CD14-positive monocyte (primary cell): Measurements from ENCODE around the gene ASTN1. TPM values are rescaled to one million over a fixed set of nuclear protein-coding genes. Genes with fewer than 3 reads are reported as not detected.

ENCODE experiments used
- DNase-seq, 3 donors: peaks; one replicate each; pipeline ENCODE4 v3.0.0-alpha.2; 2011 to 2022
- H2AFZ ChIP-seq: 2 replicates; pipeline ENCODE4 v1.6.0; 2012; ENCODE audit warnings: mild to moderate bottlenecking, low read depth, low read length, inconsistent platforms; ENCODE audit not compliant: insufficient read depth, poor library complexity, severe bottlenecking
- H3K27ac ChIP-seq, 2 donors: 1 replicate in 1 of 2; 2 replicates in 1 of 2; pipeline ENCODE4 v1.5.1; 2012 to 2013; ENCODE audit warnings: low read length in 2 of 2, control low read depth in 1 of 2, inconsistent platforms in 1 of 2, low read depth in 1 of 2, mild to moderate bottlenecking in 1 of 2
- H3K27me3 ChIP-seq, 2 donors: one replicate each; pipeline versions ENCODE4 v1.6.0 to v1.6.1; 2011 to 2013; ENCODE audit warnings: low read length in 2 of 2; ENCODE audit not compliant: control insufficient read depth in 2 of 2, insufficient read depth in 2 of 2
- H3K36me3 ChIP-seq, 2 donors: replicated peaks in 1 of 2; 1 replicate in 1 of 2; 2 replicates in 1 of 2; pipeline versions ENCODE4 v1.5.1 to v1.6.1; 2012 to 2013; ENCODE audit warnings: low read length in 2 of 2, control low read depth in 1 of 2, inconsistent platforms in 1 of 2, mild to moderate bottlenecking in 1 of 2; ENCODE audit not compliant: insufficient read depth in 2 of 2, control insufficient read depth in 1 of 2
- H3K4me1 ChIP-seq, 2 donors: 1 replicate in 1 of 2; 2 replicates in 1 of 2; pipeline versions ENCODE4 v1.5.1 to v1.6.1; 2012 to 2013; ENCODE audit warnings: low read length in 2 of 2, control low read depth in 1 of 2, inconsistent platforms in 1 of 2, mild to moderate bottlenecking in 1 of 2, moderate library complexity in 1 of 2; ENCODE audit not compliant: insufficient read depth in 2 of 2, control insufficient read depth in 1 of 2
- H3K4me2 ChIP-seq: replicated peaks from 2 replicates; pipeline ENCODE3; 2012; ENCODE audit warnings: low read length, moderate library complexity, mild to moderate bottlenecking; ENCODE audit not compliant: poor library complexity, severe bottlenecking; ENCODE audit errors: extremely low read depth
- H3K4me3 ChIP-seq, 3 experiments: fragments of 200-600 bp in 1 of 3; sonication (generic) in 1 of 3; replicated peaks in 1 of 3; 1 replicate in 2 of 3; 2 replicates in 1 of 3; pipeline ENCODE4 v1.5.1; 2011 to 2013; ENCODE audit warnings: low read length in 3 of 3, mild to moderate bottlenecking in 3 of 3, control low read depth in 2 of 3, low read depth in 2 of 3, inconsistent platforms in 1 of 3, moderate library complexity in 1 of 3
- H3K79me2 ChIP-seq: 2 replicates; pipeline ENCODE4 v1.6.0; 2012; ENCODE audit warnings: mild to moderate bottlenecking, control low read depth, inconsistent platforms, low read length, moderate library complexity; ENCODE audit not compliant: insufficient read depth
- H3K9ac ChIP-seq: 2 replicates; pipeline ENCODE4 v1.6.0; 2017; ENCODE audit warnings: low read length, mild to moderate bottlenecking; ENCODE audit not compliant: insufficient read depth, poor library complexity, severe bottlenecking
- H3K9me3 ChIP-seq, 2 donors: replicated peaks in 1 of 2; 1 replicate in 1 of 2; 2 replicates in 1 of 2; pipeline versions ENCODE4 v1.5.1 to v1.6.1; 2012 to 2013; ENCODE audit warnings: low read length in 2 of 2, control low read depth in 1 of 2; ENCODE audit not compliant: control insufficient read depth in 1 of 2, insufficient read depth in 1 of 2
- H4K20me1 ChIP-seq: 2 replicates; pipeline ENCODE4 v1.6.0; 2012; ENCODE audit warnings: mild to moderate bottlenecking, low read length, control low read depth, moderate library complexity; ENCODE audit not compliant: insufficient read depth
- H3K27ac Mint-ChIP-seq, 7 donors: one replicate each; pipeline ENCODE4 v1.8.0; 2020; ENCODE audit warnings: mild to moderate bottlenecking in 7 of 7, mixed read lengths in 7 of 7, moderate library complexity in 6 of 7, inconsistent platforms in 2 of 7
- H3K27me3 Mint-ChIP-seq, 3 donors: one replicate each; pipeline ENCODE4 v1.8.0; 2021 to 2022; ENCODE audit warnings: low read depth in 3 of 3, mild to moderate bottlenecking in 3 of 3, mixed read lengths in 3 of 3, moderate library complexity in 3 of 3, inconsistent platforms in 1 of 3
- H3K36me3 Mint-ChIP-seq, 2 donors: one replicate each; pipeline ENCODE4 v1.8.0; 2020; ENCODE audit warnings: mixed read lengths in 2 of 2, inconsistent platforms in 1 of 2, mild to moderate bottlenecking in 1 of 2
- H3K4me1 Mint-ChIP-seq: one replicate; pipeline ENCODE4 v1.8.0; 2020; ENCODE audit warnings: mild to moderate bottlenecking, mixed read lengths
- H3K4me3 Mint-ChIP-seq, 2 donors: one replicate each; pipeline ENCODE4 v1.8.0; 2020; ENCODE audit warnings: mild to moderate bottlenecking in 2 of 2, mixed read lengths in 2 of 2, moderate library complexity in 1 of 2
- H3K9me3 Mint-ChIP-seq, 7 donors: one replicate each; pipeline ENCODE4 v1.8.0; 2020 to 2022; ENCODE audit warnings: mixed read lengths in 7 of 7, mild to moderate bottlenecking in 6 of 7, moderate library complexity in 6 of 7, inconsistent platforms in 2 of 7
- CTCF ChIP-seq: fragments of 200-600 bp; IDR thresholded peaks from one replicate; pipeline ENCODE4 v1.8.0; 2022; ENCODE audit warnings: antibody characterized with exemption, mild to moderate bottlenecking
- WGBS: methylation state at CpG from one replicate; pipeline ENCODE4 v1.1.5; 2013; ENCODE audit warnings: missing lambda C conversion rate; ENCODE audit not compliant: insufficient coverage; 5-methylcytosine and 5-hydroxymethylcytosine counted together
- intact Hi-C, 2 donors: fragments of 100-400 bp; cut with micrococcal nuclease; formaldehyde crosslinking; loops; one replicate each; pipeline versions ENCODE4 v1.15.0 to v1.15.1; 2023
- polyA plus RNA-seq, 3 donors: library from polyadenylated mRNA; depleted of rRNA in 1 of 3; unstranded in 2 of 3; stranded (reverse) in 1 of 3; fragments of 300-500 nt in 2 of 3; fragments of >200 nt in 1 of 3; fragmentation: Illumina TruSeq in 2 of 3; gene quantifications; 1 replicate in 2 of 3; 2 replicates in 1 of 3; pipeline ENCODE4 v1.2.3, GENCODE V29; 2012 to 2021

The ASTN1 gene
- polyA plus RNA-seq, 3 donors: not detected

- no peak overlapping the region for H2AFZ ChIP-seq
- no peak for DNase-seq
- H3K36me3 Mint-ChIP-seq: no peaks in the 10 kb centered on the region
- H3K9me3 Mint-ChIP-seq: peaks cover 0 to 2% (median 0%) of the 10 kb centered on the region in 7 donors
- no peaks in the 10 kb centered on the region for H3K79me2 ChIP-seq
- H3K27ac ChIP-seq: no peak overlapping the region
- H3K4me1 ChIP-seq: no peaks in the 10 kb centered on the region
- no peaks in the 10 kb centered on the region for H3K4me1 Mint-ChIP-seq
- no peak overlapping the region for H3K4me3 Mint-ChIP-seq
- no peaks in the 10 kb centered on the region for H3K9me3 ChIP-seq
- H3K4me3 ChIP-seq: no peak overlapping the region
- intact Hi-C loops: no loop called here
- no peaks in the 10 kb centered on the region for H4K20me1 ChIP-seq
- no peaks in the 10 kb centered on the region for H3K27me3 ChIP-seq
- TF ChIP-seq CTCF: no peak
- no peaks in the 10 kb centered on the region for H3K36me3 ChIP-seq
- H3K27me3 Mint-ChIP-seq: peaks cover 0 to 2% (median 0%) of the 10 kb centered on the region in 3 donors
- no CpG with 5 or more reads among the region's 4 CpGs for WGBS
- H3K9ac ChIP-seq: no peak overlapping the region
- no peak overlapping the region for H3K4me2 ChIP-seq
- H3K27ac Mint-ChIP-seq: no peak overlapping the region
Observed at GRCh38 chr1:176863613-176864012, 300.9 kb downstream of the ASTN1 start.

- Histone ChIP-seq H3K9me3 (no peaks in the 10 kb centered on the region), H3K36me3 (no peaks in the 10 kb centered on the region), H4K20me1 (no peaks in the 10 kb centered on the region), H3K4me1 (no peaks in the 10 kb centered on the region), H2AFZ (no peak overlapping the region), H3K79me2 (no peaks in the 10 kb centered on the region), H3K4me2 (no peak overlapping the region), H3K4me3 (no peak overlapping the region), H3K27ac (no peak overlapping the region), H3K9ac (no peak overlapping the region), H3K27me3 (no peaks in the 10 kb centered on the region)
- intact Hi-C loops: no loop called here
- DNase-seq: no peak
- peaks cover 0 to 3% (median 0%) of the 10 kb centered on the region in 3 donors for H3K27me3 Mint-ChIP-seq
- H3K27ac Mint-ChIP-seq: no peak overlapping the region
- H3K36me3 Mint-ChIP-seq: no peaks in the 10 kb centered on the region
- no peaks in the 10 kb centered on the region for H3K4me1 Mint-ChIP-seq
- 100% methylated on average over 1 of the region's 4 CpGs for WGBS
- H3K4me3 Mint-ChIP-seq: no peak overlapping the region
- no peak for TF ChIP-seq CTCF
- peaks cover 0 to 2% (median 0%) of the 10 kb centered on the region in 7 donors for H3K9me3 Mint-ChIP-seq
Observed at GRCh38 chr1:176858433-176858916, 306.0 kb downstream of the ASTN1 start.
